ENCODE measurements around the gene TAF10.
A peak's percentile ranks its signal among the peaks of the same experiment; 100 is the strongest.

TAF10 gene

GRCh38 chr11:6625156-6625831, 13.3 kb upstream of the TAF10 start:
- DNase-seq (ENCODE audit: low read depth, low spot score) = no peak

- DNase-seq (ENCODE audit: low read depth, low spot score) = no peak
These were observed 11.7 kb upstream of the TAF10 start for GRCh38 chr11:6623391-6624363.

GRCh38 chr11:6622261-6623171, 10.5 kb upstream of the TAF10 start:
- DNase-seq (ENCODE audit: low read depth, low spot score) = no peak

DNA sequence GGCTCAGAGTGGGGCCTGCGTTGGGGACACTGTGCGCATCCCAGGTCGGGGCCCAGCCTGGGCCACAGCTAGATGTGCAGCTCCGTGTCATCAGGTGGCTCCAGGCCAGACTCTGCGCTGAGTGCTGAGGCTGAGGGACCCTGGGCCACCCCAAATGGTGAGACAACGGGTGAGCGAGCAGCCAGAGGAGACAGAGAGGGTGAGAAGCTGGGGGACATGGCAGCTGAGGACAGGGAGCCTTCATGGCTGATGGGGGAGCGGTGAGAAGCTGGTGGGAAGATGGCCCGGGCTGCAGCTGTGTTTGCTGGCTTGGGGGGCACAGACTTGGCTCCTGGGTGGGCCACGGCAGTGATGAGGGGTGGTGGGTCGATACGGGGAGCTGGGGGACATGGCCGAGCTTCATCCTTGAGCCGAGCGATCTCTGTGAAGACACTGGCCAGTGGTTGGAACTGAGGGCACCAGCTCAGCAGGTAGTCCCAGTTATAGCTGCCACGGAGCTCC, 9.7 kb upstream of the TAF10 start:
- DNase-seq (ENCODE audit: low read depth, low spot score) = no peak

DNA sequence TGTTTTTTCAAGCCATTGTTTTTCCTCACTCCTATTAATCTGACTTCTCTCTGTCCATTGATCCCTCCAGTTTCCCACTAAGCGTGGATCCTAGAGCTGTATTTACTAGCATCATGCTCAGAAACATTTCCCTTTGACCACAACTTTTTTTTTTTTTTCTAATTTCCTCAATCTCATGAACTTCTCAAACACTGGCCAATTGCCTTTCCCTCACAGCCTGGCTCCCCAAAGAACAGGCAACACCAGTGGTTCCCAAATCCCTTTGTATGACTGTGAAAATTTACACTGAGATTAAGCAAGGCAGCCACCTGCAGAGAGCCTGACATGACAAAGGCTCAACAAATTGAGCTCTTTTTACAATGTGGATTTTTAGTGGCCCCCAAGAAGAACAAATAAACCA, 8.6 kb upstream of the TAF10 start:
- no peak for DNase-seq (ENCODE audit: low read depth, low spot score)

GRCh38 chr11:6619004-6619745, 7.2 kb upstream of the TAF10 start, which contains the start of gene TPP1:
Gene TPP1 (minus strand): TSS chr11:6619422. CDS start chr11:6619400, 22 bp downstream.
- peak; percentile 83 for DNase-seq (ENCODE audit: low read depth, low spot score)

DNA sequence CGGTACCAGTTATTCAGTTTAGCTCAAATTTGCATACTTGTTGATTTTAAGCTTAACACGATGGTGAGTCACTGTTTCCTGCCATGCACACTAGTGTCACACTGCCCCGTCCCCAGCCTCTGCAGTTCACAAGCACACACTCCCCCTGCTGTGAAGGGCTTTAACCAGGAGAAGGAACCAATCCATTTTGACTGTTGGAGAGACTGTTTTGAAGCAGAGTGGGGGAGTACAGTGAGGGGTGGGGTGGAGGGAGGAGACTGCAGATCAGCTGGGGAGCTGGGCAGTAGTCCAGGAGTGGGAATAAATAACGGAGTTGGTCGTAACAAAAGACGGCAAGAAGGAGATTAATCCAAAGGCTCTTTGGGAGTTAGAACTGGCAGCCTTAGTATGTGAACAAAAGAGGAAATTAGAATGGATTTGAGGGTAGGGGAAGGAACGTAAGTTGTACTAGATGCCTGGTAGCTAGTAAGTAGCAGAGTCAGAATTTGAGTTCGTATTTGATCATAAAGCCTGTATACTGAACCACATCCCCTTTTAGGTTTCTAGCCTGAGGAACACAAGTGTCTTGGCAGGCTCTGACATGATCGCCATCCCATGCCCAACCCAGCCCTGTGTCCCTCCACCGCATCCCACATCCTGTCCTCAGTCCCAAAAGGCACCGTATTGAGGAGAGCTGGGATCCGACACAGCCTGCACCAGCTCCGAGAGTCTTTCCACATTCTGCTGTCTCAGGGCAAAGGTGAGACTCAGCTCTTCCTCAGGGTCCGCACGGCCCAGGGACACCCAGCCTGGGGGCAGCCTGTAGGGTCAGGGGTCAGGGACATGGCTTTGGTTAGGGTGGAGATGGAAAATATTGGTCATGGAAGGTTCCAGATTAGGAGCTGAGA, 6.3 kb upstream of the TAF10 start:
- DNase-seq (ENCODE audit: low read depth, low spot score) = no peak

GRCh38 chr11:6617315-6617781, 5.3 kb upstream of the TAF10 start:
- no peak for DNase-seq (ENCODE audit: low read depth, low spot score)

GRCh38 chr11:6616596-6617250, 4.7 kb upstream of the TAF10 start:
- DNase-seq (ENCODE audit: low read depth, low spot score) = no peak

DNA sequence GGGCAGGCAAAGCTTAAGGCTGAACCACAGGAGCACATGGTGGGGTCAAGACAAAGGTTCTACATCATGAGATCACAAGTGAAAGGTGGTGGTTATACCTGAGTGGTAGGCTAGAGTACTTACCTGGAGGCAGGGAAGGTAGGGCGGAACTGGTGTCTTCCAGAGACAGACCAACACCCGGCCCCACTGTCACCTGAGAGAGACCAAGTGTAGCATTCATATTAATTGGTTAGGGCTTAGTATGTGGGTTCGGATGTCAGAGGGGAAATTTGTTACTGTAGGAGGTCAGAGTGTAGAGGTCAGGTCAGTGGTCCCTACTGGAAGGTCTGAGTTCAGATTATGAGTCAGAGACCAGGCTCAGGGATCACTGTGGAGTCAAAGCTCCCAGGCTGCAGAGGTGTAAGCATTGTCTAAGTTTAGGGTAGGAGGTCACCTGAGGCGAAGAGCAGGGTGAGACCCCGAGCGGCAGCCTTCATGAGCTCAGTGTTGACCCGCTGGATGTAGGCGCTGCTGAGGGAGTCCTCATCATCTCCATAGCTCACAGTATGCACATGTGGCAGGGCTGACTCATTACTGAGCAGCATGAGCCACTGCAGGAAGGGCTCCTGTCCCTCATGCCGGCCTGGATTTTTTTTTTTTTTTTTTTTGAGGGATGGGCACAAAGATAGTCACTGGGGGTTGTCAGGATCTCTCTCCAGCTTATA, 4.0 kb upstream of the TAF10 start:
- no peak for DNase-seq (ENCODE audit: low read depth, low spot score)

- no peak for DNase-seq (ENCODE audit: low read depth, low spot score)
These were observed 3.0 kb upstream of the TAF10 start for GRCh38 chr11:6615046-6615445.

- no peak for DNase-seq (ENCODE audit: low read depth, low spot score)
These were observed 2.4 kb upstream of the TAF10 start for GRCh38 chr11:6614446-6614845.

DNA sequence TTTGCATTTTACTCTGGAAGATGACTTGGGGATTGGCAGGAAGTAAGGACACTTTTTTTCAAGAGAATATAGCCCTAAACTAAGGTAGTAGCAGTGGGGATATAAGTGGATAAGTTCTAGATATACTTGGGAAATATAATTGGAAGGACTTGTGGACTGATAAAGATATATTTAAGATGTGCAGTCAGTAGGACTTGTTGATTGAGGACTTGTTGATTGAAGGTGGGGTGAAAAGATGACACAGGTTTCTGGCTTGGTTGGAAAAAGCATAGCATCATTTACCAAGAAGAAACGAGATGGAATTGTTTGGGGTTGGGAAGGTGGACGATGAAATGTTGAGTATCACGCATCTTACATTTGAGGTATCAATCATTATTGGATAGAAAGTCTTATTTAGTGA, 1.5 kb upstream of the TAF10 start:
- no peak for DNase-seq (ENCODE audit: low read depth, low spot score)

GRCh38 chr11:6611963-6612212, 128 bp downstream of the TAF10 start:
- DNase-seq (ENCODE audit: low read depth, low spot score) = no peak

DNA sequence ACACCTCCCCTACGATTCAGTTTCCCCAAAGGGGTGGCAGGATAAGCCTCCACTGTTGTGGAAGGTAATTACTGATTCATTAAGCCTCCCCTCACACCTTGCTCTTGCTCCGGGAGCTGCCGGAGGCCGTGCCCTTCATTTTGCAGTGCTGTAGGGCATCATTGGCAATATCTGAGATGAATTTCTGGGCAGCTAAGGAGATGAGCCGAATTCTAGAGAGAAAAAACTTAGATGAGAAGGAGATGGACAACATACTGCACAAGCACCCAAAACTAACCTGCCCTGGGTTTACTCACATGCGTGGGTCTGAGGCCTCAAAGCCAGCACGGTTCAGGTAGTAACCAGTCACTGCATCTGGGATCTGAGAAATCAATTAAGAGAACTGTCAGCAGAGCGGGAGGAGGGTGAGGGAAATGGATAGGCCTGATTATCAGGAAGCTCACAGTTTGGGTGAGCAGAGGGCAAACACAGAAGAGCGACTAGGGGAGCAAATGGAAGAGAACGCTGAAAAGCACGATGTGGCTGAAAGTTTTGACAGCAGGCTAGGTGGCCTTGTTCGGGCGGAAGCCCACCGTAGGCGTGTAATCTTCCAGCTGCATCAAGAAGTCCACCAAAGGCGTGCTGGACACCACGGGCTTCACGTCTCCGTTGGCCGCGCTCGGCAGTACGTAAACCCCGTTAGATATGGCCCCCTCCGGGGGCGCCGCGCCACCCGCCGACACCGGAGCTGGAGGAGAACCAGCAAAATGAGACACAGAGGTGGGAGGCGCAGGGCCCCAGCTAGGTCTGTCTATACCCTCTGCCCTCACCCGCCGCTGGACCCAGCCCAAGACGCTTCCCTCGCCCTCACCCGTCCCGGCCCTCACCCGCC, 689 bp downstream of the TAF10 start:
- DNase-seq (ENCODE audit: low read depth, low spot score) = no peak

DNA sequence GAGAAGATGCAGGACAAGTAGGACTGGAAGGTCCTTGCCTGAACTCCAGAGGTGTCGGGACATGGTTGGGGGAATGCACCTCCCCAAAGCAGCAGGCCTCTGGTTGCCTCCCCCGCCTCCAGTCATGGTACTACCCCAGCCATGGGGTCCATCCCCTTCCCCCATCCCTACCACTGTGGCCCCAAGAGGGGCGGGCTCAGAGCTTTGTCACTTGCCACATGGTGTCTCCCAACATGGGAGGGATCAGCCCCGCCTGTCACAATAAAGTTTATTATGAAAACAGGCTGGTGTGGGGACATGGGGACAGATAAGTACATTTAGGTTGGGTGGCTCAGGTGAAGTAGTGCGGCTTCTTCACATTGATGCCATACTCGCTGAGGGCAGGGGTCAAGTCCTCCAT, 1.4 kb downstream of the TAF10 start:
- no peak for DNase-seq (ENCODE audit: low read depth, low spot score)

DNA sequence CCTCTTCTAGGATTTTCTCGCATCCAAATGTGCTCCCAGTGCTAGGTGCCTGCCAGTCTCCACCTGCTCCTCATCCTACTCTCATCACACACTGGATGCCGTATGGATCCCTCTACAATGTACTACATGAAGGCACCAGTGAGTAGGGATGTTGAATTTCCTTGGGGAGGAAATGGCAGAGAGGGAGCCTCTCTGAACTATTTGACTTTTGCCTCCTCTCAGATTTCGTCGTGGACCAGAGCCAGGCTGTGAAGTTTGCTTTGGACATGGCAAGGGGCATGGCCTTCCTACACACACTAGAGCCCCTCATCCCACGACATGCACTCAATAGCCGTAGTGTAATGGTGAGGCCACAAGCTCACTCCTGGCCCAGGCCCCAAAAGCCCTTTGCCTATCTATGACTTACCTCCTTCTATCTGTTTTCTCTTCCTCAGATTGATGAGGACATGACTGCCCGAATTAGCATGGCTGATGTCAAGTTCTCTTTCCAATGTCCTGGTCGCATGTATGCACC, 2.5 kb downstream of the TAF10 start:
- no peak for DNase-seq (ENCODE audit: low read depth, low spot score)
